Ovary (tissue), 3 donors: Measurements from ENCODE around the gene RNLS.

ENCODE experiments used
- CTCF ChIP-seq, 3 donors: fragments of 450-650 bp in 2 of 3; fragments of 200-600 bp in 1 of 3; IDR thresholded peaks; one replicate each; pipeline versions ENCODE4 v1.5.1 to v1.8.0; 2016 to 2022; ENCODE audit warnings: antibody characterized with exemption in 3 of 3, mild to moderate bottlenecking in 1 of 3
- POLR2A ChIP-seq: fragments of 450-650 bp; IDR thresholded peaks from one replicate; pipeline ENCODE4 v1.6.1; 2017; ENCODE audit warnings: antibody characterized with exemption, mild to moderate bottlenecking, moderate library complexity
- donor health status: DM: no; HTN: no; CAD: no.

DNA sequence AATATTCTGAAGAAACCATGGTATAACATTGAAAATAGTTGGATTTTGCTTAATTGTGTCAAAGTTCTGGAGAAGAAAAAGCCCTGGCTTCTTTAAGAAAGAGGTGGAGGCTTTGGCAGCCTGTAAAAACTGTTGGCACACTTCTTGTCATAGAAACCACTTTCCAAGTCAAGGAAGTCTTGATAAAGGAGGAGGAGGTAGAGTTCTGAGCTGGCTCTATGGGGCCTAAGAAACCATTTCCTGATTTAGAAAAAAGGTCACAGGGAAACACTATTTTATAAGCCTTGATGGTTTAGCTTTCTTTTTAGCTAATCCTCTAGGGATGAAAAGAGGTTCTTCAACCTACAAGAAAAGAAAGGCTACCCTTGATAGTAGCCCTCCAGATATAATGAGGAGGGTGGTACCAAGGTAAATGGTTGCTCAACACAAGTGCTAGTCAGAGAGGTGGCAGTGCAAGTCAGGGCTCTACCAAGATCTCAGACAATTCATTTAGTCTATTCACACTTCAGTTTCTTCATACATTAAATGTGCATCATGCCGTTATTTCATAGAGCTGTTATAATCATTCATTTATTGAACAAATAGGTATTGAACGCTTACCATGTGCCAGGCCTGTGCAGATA lies 346.9 kb downstream of the RNLS start:
- TF ChIP-seq CTCF (IDR thresholded peaks at IDR 0.05) (no peak), POLR2A (no peak)
